ENCODE data around the gene OSBPL2.

GRCh38 chr20:62266851-62267250, 28.5 kb downstream of the OSBPL2 start:
- TF ChIP-seq SP2 (tag by site-specific recombination; IDR thresholded peaks at IDR 0.05) = no peak
- no peak for TF ChIP-seq ZNF654 (tag by site-specific recombination; IDR thresholded peaks at IDR 0.05; ENCODE audit: low read depth)
- TF ChIP-seq CTCF (tag by site-specific recombination; IDR thresholded peaks at IDR 0.05) = no peak
- no peak for TF ChIP-seq ZNF174 (tag by site-specific recombination; IDR thresholded peaks at IDR 0.05)
- TF ChIP-seq ZNF362 (tag by site-specific recombination; IDR thresholded peaks at IDR 0.05) = no peak

Measured in HEK293 (cell line).